HepG2 (cell line): Measurements from ENCODE around the gene CD300A. TPM values are rescaled to one million over a fixed set of nuclear protein-coding genes. Genes with fewer than 3 reads are reported as not detected.

Source experiments
- ARNT ChIP-seq: fragments of 450-650 bp; IDR thresholded peaks from 2 replicates; pipeline ENCODE4 v1.6.1; 2017
- ETV5 ChIP-seq: IDR thresholded peaks from 2 replicates; pipeline ENCODE4 v1.6.1; 2018; ENCODE audit warnings: missing biosample characterization, missing genetic modification reagents, inconsistent platforms, borderline replicate concordance
- NFATC3 ChIP-seq: sonication (generic); formaldehyde crosslinking; IDR thresholded peaks from 2 replicates; pipeline ENCODE4 v1.5.1; 2020; ENCODE audit warnings: mild to moderate bottlenecking, missing genetic modification reagents
- PAWR ChIP-seq: sonication (generic); formaldehyde crosslinking; IDR thresholded peaks from 2 replicates; pipeline ENCODE4 v1.4.0; 2020; ENCODE audit warnings: missing genetic modification reagents, mild to moderate bottlenecking, borderline replicate concordance
- SALL1 ChIP-seq: sonication (generic); formaldehyde crosslinking; IDR thresholded peaks from 2 replicates; pipeline ENCODE4 v1.8.0; 2022; ENCODE audit warnings: mild to moderate bottlenecking, missing genetic modification reagents
- ZNF441 ChIP-seq: sonication (generic); formaldehyde crosslinking; IDR thresholded peaks from 2 replicates; pipeline ENCODE4 v1.7.0; 2021; ENCODE audit warnings: missing genetic modification reagents, borderline replicate concordance
- ZNF501 ChIP-seq: sonication (generic); formaldehyde crosslinking; IDR thresholded peaks from 2 replicates; pipeline ENCODE4 v1.5.1; 2020; ENCODE audit warnings: mild to moderate bottlenecking, moderate library complexity, missing genetic modification reagents
- ZNF674 ChIP-seq: sonication (generic); formaldehyde crosslinking; IDR thresholded peaks from 2 replicates; pipeline ENCODE4 v1.5.0; 2020; ENCODE audit warnings: low read depth, mild to moderate bottlenecking, missing genetic modification reagents
- ZNF703 ChIP-seq: sonication (generic); formaldehyde crosslinking; IDR thresholded peaks from 2 replicates; pipeline ENCODE4 v1.5.1; 2020; ENCODE audit warnings: missing genetic modification reagents, mild to moderate bottlenecking, moderate library complexity, borderline replicate concordance
- polyA plus RNA-seq, 8 experiments: library from polyadenylated mRNA; depleted of rRNA in 3 of 8; stranded (reverse) in 7 of 8; unstranded in 1 of 8; fragments of >200 nt; fragmentation: Illumina TruSeq in 4 of 8; extraction: Trizol in 4 of 8; gene quantifications; 2 replicates each; pipeline versions ENCODE4 v1.2.1 to v1.2.3, GENCODE V29; 2011 to 2016; ENCODE audit warnings: low read depth in 4 of 8, missing spikeins in 1 of 8, mixed read lengths in 1 of 8; ENCODE audit not compliant: insufficient read depth in 1 of 8
- total RNA-seq, 5 experiments: library from RNA; depleted of rRNA; stranded (reverse); fragments of >200 nt; fragmentation: Illumina TruSeq; extraction: Trizol; gene quantifications; 2 replicates each; pipeline ENCODE4 v1.2.3, GENCODE V29; 2016; ENCODE audit warnings: low read depth in 1 of 5
- TF ChIP-seq, protein P1 (sequence below): sonication (generic); formaldehyde crosslinking; IDR thresholded peaks from 2 replicates; pipeline ENCODE4 v1.8.0; 2022; ENCODE audit warnings: mild to moderate bottlenecking, missing genetic modification reagents; ENCODE audit not compliant: insufficient replicate concordance
- TF ChIP-seq, protein P2 (sequence below): sonication (generic); formaldehyde crosslinking; IDR thresholded peaks from 2 replicates; pipeline ENCODE4 v1.4.0; 2020; ENCODE audit warnings: mild to moderate bottlenecking, missing genetic modification reagents, borderline replicate concordance
- TF ChIP-seq, protein P3 (sequence below), 2 experiments: fragments of 450-650 bp in 1 of 2; sonication (generic) in 1 of 2; formaldehyde crosslinking in 1 of 2; IDR thresholded peaks; 2 replicates each; pipeline versions ENCODE4 v1.6.1 to v1.8.0; 2016 to 2022; ENCODE audit warnings: antibody characterized with exemption in 1 of 2, mild to moderate bottlenecking in 1 of 2, missing genetic modification reagents in 1 of 2

Gene CD300A
- total and polyA plus RNA-seq, 2 of the 13 experiments (the other 11 are each of a cell fraction or from before 2014, with no cell fraction given) = not detected

- TF ChIP-seq, protein P1, sequence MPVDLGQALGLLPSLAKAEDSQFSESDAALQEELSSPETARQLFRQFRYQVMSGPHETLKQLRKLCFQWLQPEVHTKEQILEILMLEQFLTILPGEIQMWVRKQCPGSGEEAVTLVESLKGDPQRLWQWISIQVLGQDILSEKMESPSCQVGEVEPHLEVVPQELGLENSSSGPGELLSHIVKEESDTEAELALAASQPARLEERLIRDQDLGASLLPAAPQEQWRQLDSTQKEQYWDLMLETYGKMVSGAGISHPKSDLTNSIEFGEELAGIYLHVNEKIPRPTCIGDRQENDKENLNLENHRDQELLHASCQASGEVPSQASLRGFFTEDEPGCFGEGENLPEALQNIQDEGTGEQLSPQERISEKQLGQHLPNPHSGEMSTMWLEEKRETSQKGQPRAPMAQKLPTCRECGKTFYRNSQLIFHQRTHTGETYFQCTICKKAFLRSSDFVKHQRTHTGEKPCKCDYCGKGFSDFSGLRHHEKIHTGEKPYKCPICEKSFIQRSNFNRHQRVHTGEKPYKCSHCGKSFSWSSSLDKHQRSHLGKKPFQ = peak; percentile 93
- TF ChIP-seq SALL1 (CRISPR knock-in tag) (peak; percentile 89), ZNF441 (CRISPR knock-in tag) (peak; percentile 84), ZNF674 (CRISPR knock-in tag) (0 out of 2 replicates have a peak, but pooled peaks have one; percentile 53), ZNF703 (no peak), NFATC3 (CRISPR knock-in tag) (0 out of 2 replicates have a peak, but pooled peaks have one; percentile 39), ZNF501 (CRISPR knock-in tag) (peak; percentile 77), PAWR (CRISPR knock-in tag) (no peak), ETV5 (CRISPR knock-in tag) (peak; percentile 91), ARNT (no peak)
- TF ChIP-seq, protein P2, sequence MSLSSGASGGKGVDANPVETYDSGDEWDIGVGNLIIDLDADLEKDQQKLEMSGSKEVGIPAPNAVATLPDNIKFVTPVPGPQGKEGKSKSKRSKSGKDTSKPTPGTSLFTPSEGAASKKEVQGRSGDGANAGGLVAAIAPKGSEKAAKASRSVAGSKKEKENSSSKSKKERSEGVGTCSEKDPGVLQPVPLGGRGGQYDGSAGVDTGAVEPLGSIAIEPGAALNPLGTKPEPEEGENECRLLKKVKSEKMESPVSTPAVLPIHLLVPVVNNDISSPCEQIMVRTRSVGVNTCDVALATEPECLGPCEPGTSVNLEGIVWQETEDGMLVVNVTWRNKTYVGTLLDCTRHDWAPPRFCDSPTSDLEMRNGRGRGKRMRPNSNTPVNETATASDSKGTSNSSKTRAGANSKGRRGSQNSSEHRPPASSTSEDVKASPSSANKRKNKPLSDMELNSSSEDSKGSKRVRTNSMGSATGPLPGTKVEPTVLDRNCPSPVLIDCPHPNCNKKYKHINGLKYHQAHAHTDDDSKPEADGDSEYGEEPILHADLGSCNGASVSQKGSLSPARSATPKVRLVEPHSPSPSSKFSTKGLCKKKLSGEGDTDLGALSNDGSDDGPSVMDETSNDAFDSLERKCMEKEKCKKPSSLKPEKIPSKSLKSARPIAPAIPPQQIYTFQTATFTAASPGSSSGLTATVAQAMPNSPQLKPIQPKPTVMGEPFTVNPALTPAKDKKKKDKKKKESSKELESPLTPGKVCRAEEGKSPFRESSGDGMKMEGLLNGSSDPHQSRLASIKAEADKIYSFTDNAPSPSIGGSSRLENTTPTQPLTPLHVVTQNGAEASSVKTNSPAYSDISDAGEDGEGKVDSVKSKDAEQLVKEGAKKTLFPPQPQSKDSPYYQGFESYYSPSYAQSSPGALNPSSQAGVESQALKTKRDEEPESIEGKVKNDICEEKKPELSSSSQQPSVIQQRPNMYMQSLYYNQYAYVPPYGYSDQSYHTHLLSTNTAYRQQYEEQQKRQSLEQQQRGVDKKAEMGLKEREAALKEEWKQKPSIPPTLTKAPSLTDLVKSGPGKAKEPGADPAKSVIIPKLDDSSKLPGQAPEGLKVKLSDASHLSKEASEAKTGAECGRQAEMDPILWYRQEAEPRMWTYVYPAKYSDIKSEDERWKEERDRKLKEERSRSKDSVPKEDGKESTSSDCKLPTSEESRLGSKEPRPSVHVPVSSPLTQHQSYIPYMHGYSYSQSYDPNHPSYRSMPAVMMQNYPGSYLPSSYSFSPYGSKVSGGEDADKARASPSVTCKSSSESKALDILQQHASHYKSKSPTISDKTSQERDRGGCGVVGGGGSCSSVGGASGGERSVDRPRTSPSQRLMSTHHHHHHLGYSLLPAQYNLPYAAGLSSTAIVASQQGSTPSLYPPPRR (CRISPR knock-in tag) = peak; percentile 64; the same call in 1 of the 2 replicates
- TF ChIP-seq, protein P3, sequence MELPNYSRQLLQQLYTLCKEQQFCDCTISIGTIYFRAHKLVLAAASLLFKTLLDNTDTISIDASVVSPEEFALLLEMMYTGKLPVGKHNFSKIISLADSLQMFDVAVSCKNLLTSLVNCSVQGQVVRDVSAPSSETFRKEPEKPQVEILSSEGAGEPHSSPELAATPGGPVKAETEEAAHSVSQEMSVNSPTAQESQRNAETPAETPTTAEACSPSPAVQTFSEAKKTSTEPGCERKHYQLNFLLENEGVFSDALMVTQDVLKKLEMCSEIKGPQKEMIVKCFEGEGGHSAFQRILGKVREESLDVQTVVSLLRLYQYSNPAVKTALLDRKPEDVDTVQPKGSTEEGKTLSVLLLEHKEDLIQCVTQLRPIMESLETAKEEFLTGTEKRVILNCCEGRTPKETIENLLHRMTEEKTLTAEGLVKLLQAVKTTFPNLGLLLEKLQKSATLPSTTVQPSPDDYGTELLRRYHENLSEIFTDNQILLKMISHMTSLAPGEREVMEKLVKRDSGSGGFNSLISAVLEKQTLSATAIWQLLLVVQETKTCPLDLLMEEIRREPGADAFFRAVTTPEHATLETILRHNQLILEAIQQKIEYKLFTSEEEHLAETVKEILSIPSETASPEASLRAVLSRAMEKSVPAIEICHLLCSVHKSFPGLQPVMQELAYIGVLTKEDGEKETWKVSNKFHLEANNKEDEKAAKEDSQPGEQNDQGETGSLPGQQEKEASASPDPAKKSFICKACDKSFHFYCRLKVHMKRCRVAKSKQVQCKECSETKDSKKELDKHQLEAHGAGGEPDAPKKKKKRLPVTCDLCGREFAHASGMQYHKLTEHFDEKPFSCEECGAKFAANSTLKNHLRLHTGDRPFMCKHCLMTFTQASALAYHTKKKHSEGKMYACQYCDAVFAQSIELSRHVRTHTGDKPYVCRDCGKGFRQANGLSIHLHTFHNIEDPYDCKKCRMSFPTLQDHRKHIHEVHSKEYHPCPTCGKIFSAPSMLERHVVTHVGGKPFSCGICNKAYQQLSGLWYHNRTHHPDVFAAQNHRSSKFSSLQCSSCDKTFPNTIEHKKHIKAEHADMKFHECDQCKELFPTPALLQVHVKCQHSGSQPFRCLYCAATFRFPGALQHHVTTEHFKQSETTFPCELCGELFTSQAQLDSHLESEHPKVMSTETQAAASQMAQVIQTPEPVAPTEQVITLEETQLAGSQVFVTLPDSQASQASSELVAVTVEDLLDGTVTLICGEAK (IDR thresholded peaks at IDR 0.05) = no peak
- TF ChIP-seq, protein P3 (CRISPR knock-in tag; IDR thresholded peaks at IDR 0.05) = peak; percentile 47
Observed at GRCh38 chr17:74427048-74427762, 39.2 kb upstream of the CD300A start (continued).
